D721Med (cell line): ENCODE data around the gene PAIP2.

Experiments used
- DNase-seq: peaks from one replicate; pipeline ENCODE4 v3.0.0; 2011; ENCODE audit warnings: low spot score; ENCODE audit not compliant: insufficient read length
- FAIRE-seq: peaks from 2 replicates; lab custom pipeline; 2011; peaks lifted over from hg19 to GRCh38; lab: Jason Lieb, UNC
- CTCF ChIP-seq: IDR thresholded peaks from 2 replicates; pipeline ENCODE4 v1.5.1; 2012; ENCODE audit warnings: mild to moderate bottlenecking, control low read depth; ENCODE audit not compliant: insufficient read depth; ENCODE audit errors: missing control alignments

PAIP2 gene

GRCh38 chr5:139413963-139414362, 72.3 kb downstream of the PAIP2 start:
- DNase-seq (no peak), FAIRE-seq (no peak)
- no peak for TF ChIP-seq CTCF

DNA sequence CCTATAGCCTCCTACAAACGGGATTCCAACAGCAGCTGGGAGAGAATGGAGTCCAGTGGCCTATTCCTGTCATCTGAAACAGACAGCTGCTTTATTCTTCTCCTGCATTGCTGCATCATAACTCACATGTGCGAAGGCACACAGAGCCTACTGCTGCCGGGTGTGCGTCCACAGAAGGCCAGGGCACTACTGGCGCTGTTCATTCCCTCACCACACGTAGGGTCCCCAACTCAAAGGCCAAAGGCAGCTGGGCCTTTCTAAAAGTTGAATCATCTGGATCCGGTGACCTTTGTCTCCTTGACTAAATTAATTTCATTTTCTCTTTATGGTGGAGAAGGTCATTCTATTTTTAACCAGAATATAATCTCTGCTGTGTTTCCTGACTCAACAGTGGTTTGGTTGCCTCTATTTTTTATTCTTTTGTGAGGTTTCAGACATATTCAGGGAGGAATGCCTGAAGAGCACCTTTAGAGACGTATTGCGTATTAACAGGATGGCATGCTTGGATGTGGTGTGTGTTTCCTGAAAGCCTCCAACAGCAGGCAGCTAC, 73.0 kb downstream of the PAIP2 start:
- no peak for TF ChIP-seq CTCF
- FAIRE-seq (no peak), DNase-seq (no peak)

GRCh38 chr5:139415221-139415861, 73.7 kb downstream of the PAIP2 start:
- FAIRE-seq (no peak), DNase-seq (no peak)

GRCh38 chr5:139415869-139416268, 74.2 kb downstream of the PAIP2 start:
- FAIRE-seq (no peak), DNase-seq (no peak)
- no peak for TF ChIP-seq CTCF

More at GRCh38 chr5:139415221-139415861, 73.7 kb downstream of the PAIP2 start:
- TF ChIP-seq CTCF = no peak

DNA sequence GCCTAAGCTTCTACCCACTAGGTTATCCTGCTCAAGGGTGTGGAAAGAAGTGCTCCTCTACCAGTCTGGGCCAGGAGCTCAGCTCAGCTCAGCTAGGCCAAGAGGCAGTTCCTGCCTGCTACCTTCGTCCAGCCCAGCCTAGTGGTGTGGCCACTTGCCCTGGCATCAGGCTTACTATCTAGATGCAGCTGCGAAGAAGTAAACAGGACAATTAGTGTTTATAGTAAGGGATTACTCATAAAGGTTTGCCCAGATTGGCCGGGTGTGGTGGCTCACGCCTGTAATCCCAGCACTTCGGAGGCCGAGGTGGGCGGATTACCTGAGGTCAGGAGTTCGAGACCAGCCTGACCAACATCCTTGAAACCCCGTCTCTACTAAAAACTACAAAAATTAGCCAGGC, 75.0 kb downstream of the PAIP2 start:
- TF ChIP-seq CTCF = no peak
- FAIRE-seq (no peak), DNase-seq (no peak)

DNA sequence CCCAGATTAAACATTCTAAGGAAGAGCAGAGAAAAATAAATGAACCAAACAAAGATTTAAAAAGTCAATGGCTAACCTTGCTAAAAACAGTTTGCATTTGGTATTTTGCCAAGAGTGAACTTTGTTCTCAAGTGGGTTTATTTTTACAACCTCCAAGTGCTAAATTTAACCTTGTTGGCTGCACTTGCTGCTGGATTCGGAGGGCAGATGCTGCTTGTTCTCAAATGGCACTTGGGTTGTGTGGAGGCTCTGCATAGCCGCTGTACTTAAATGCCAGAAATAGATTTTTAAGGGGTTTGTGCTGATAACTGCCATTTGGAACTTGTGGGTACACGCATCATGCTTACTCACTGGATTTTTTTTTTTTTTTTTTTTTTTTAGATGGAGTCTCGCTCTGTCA, 75.6 kb downstream of the PAIP2 start:
- no peak for FAIRE-seq
- no peak for DNase-seq

More for the DNA sequence above, 75.6 kb downstream of the PAIP2 start:
- TF ChIP-seq CTCF = no peak
